GM20000 (cell line): ENCODE results near the gene KIF18B.

ENCODE experiments used
- DNase-seq: peaks from one replicate; pipeline ENCODE4 v3.0.0; 2012; ENCODE audit warnings: low spot score
- CTCF ChIP-seq: IDR thresholded peaks from 2 replicates; pipeline ENCODE4 v1.5.1; 2012; ENCODE audit warnings: mild to moderate bottlenecking, control low read depth; ENCODE audit errors: extremely low read depth, missing control alignments

Gene KIF18B

DNA sequence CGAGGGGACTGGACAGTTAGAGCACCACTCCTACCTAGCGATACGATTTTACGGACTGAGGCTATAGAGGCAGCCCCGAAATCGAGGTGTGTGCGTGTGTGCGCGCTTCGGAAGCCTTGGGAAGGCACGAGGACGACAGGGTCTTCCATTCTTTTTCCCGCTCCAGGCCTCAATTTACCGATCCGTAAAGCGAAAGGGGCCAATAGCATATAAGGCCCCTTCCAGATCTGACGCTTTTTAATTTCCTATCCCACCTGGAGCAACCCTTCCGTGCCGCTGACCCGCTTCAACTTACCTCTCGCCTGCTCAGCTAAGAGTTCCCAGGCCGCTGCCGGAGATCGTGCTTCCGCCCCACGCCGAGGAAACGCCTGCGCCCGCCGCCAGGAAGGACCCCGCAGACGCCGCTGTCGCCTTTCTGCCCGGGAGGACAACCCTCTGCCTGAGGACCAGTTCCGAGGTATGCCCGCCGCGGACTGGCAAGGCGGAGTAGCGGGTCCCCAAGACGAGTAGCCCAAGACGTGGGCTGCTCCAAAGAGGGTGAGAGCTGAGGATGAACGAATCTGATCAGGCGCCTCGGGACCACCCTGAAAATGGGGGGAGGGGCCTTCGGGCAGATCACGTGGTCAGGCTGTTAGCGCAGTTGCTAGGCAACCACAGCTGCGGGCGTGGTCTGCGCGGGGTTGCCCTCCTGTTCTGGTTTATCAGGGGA lies 48.3 kb downstream of the KIF18B start, which contains the start of gene EFTUD2:
Gene EFTUD2 (minus strand): TSS at position 372 of the 709 bp plus-strand sequence. CDS start 4,924 bp downstream, outside the sequence.
- TF ChIP-seq CTCF, result no peak
- DNase-seq, result peak; percentile 92

DNA sequence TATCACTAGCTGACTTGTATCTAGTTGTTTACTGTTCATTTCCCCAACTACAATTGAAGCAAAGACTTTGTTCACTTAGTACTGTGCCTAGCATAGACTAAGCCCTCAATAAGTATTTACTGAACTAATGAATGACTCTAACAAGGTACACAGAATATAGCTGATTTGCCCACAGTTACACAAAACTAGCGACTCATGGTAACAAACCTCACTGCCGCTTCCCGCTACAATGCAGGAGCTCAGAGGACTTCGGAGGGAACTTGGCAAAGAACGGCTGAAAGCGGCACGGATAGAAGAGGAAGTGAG lies 48.9 kb downstream of the KIF18B start:
- TF ChIP-seq CTCF, result no peak
- DNase-seq, result no peak

GRCh38 chr17:44894642-44895041 lies 52.9 kb downstream of the KIF18B start:
- no peak for TF ChIP-seq CTCF

DNA sequence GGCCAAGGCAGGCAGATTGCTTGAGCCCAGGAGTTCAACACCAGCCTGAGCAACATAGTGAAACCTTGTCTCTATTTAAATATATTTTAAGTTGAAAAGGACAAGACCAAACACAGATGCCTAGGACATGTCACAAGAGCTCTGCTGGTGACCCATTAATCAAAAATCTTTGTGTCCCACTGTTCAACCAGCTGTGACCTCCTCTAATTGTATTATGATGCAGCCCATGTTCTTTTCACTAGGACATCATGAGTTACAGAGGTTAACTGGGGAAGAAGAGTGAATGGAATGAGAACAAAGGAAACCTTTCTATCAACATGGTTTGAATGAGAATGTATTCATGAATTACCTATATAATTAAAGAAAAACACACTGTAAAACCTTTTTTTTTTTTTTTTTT lies 55.3 kb downstream of the KIF18B start:
- TF ChIP-seq CTCF, result no peak

More at GRCh38 chr17:44894642-44895041, 52.9 kb downstream of the KIF18B start:
- DNase-seq, result no peak

GRCh38 chr17:44889003-44889402 lies 58.6 kb downstream of the KIF18B start:
- no peak for DNase-seq
- no peak for TF ChIP-seq CTCF

More for the DNA sequence above, 55.3 kb downstream of the KIF18B start:
- no peak for DNase-seq

GRCh38 chr17:44887971-44888954 lies 59.3 kb downstream of the KIF18B start:
- no peak for TF ChIP-seq CTCF
- DNase-seq, result no peak

GRCh38 chr17:44887016-44887415 lies 60.6 kb downstream of the KIF18B start:
- TF ChIP-seq CTCF, result no peak
- DNase-seq, result no peak
